Sigmoid colon (tissue), 7 donors: Measurements from ENCODE around the gene CEP164. TPM values are rescaled to one million over a fixed set of nuclear protein-coding genes. Genes with fewer than 3 reads are reported as not detected.
"Not testable (repeated sequence)": the region's sequence is repeated elsewhere in the genome, so short reads cannot be mapped to it uniquely, and the experiment has no call there.

Experiments used
- DNase-seq: peaks from one replicate; pipeline ENCODE4 v3.0.0-alpha.2; 2019
- H3K27ac ChIP-seq, 4 donors: fragments of 200-600 bp; sonication (generic); one replicate each; pipeline ENCODE4 v1.5.1; 2016 to 2019; ENCODE audit warnings: mild to moderate bottlenecking in 1 of 4
- H3K27me3 ChIP-seq, 3 donors: fragments of 200-600 bp; sonication (generic); one replicate each; pipeline ENCODE4 v1.5.1; 2019; ENCODE audit warnings: mild to moderate bottlenecking in 1 of 3
- H3K36me3 ChIP-seq, 4 donors: fragments of 200-600 bp; sonication (generic); one replicate each; pipeline ENCODE4 v1.5.1; 2016 to 2019
- H3K4me1 ChIP-seq, 4 donors: fragments of 200-600 bp; sonication (generic); one replicate each; pipeline ENCODE4 v1.5.1; 2017 to 2019
- H3K4me3 ChIP-seq, 4 donors: fragments of 200-600 bp; sonication (generic); one replicate each; pipeline ENCODE4 v1.5.1; 2017 to 2019; ENCODE audit warnings: mild to moderate bottlenecking in 2 of 4, moderate library complexity in 1 of 4
- H3K9me3 ChIP-seq, 4 donors: fragments of 200-600 bp in 3 of 4; sonication (generic) in 3 of 4; one replicate each; pipeline versions ENCODE4 v1.5.1 to v1.6.1; 2013 to 2019
- CTCF ChIP-seq, 4 experiments: fragments of 450-650 bp in 3 of 4; fragments of 200-600 bp in 1 of 4; IDR thresholded peaks; one replicate each; pipeline ENCODE4 v1.5.1; 2016 to 2019; ENCODE audit warnings: antibody characterized with exemption in 4 of 4, mild to moderate bottlenecking in 3 of 4, moderate library complexity in 2 of 4
- EP300 ChIP-seq, 4 donors: sonication (generic); formaldehyde crosslinking; IDR thresholded peaks; one replicate each; pipeline ENCODE4 v1.6.1; 2017; ENCODE audit warnings: antibody characterized with exemption in 4 of 4
- POLR2A ChIP-seq, 2 donors: fragments of 450-650 bp; IDR thresholded peaks; one replicate each; pipeline ENCODE4 v1.6.1; 2016; ENCODE audit warnings: antibody characterized with exemption in 2 of 2, mild to moderate bottlenecking in 2 of 2, moderate library complexity in 2 of 2
- POLR2AphosphoS5 ChIP-seq, 4 donors: sonication (generic); formaldehyde crosslinking; IDR thresholded peaks; one replicate each; pipeline ENCODE4 v1.6.1; 2017; ENCODE audit warnings: antibody characterized with exemption in 4 of 4
- WGBS, 2 donors: extraction: QIAGEN DNeasy Blood & Tissue Kit; methylation state at CpG; one replicate each; pipeline ENCODE4 v1.1.7; 2013; 5-methylcytosine and 5-hydroxymethylcytosine counted together
- intact Hi-C: fragments of 100-400 bp; cut with DNase I; formaldehyde crosslinking; loops from one replicate; pipeline ENCODE4 v1.15.1; 2023
- polyA plus RNA-seq, 3 donors: library from polyadenylated mRNA; stranded (reverse); fragments of 200-250 nt; gene quantifications; one replicate each; pipeline ENCODE4 v1.2.3, GENCODE V29; 2013
- total RNA-seq, 4 donors: library from RNA; depleted of rRNA; stranded (reverse); fragments of >200 nt; gene quantifications; one replicate each; pipeline ENCODE4 v1.1.0, GENCODE V29; 2016
- donor health status: healthy with polysubstance abuse.
- donor health status: Bipolar disorder and iron deficiency.
- donor health status: healthy.

CEP164 gene
- total and polyA plus RNA-seq, 7 donors: 1.8 to 40.4 (median 16.3) TPM

GRCh38 chr11:117316197-117316961 is 11.3 kb upstream of the CEP164 start, which contains the start of gene BACE1:
BACE1 (minus strand) TSS chr11:117316256; CDS start chr11:117315795, 461 bp downstream.
- Histone ChIP-seq H3K4me3 (peak within 1 kb of the TSS; percentile 53 to 95 (median 74)), H3K9me3 (no peaks in the 10 kb centered on the region), H3K36me3 (no peaks in the 10 kb centered on the region), H3K27ac (peak within 1 kb of the TSS; percentile 68 to 76 (median 75)), H3K4me1 (peaks cover 0 to 27% (median 26%) of the 10 kb centered on the region in 4 donors), H3K27me3 (no peaks in the 10 kb centered on the region)
- DNase-seq: peak; percentile 92
- WGBS, 2 donors: 3 to 11% methylated on average over 29 of the region's 29 CpGs
- TF ChIP-seq POLR2A (IDR thresholded peaks at IDR 0.05): no peak
- peak in 1 of 4 experiments; percentile 27 for TF ChIP-seq CTCF (IDR thresholded peaks at IDR 0.05)
- TF ChIP-seq POLR2AphosphoS5 (IDR thresholded peaks at IDR 0.05): peak in 3 of 4 donors; percentile 39 to 63 (median 55)
- no peak for TF ChIP-seq EP300 (IDR thresholded peaks at IDR 0.05)
- intact Hi-C loops: no loop called here

- WGBS, 2 donors: 82 to 88% methylated on average over 7 of the region's 7 CpGs
- Histone ChIP-seq H3K27ac (no peak overlapping the region), H3K27me3 (no peaks in the 10 kb centered on the region), H3K4me1 (peaks cover 0 to 27% (median 26%) of the 10 kb centered on the region in 4 donors), H3K36me3 (no peaks in the 10 kb centered on the region), H3K9me3 (no peaks in the 10 kb centered on the region), H3K4me3 (no peak overlapping the region)
- DNase-seq: no peak
- intact Hi-C loops: no loop called here
- no peak for TF ChIP-seq EP300 (IDR thresholded peaks at IDR 0.05)
- no peak for TF ChIP-seq POLR2A (IDR thresholded peaks at IDR 0.05)
- TF ChIP-seq CTCF (IDR thresholded peaks at IDR 0.05): no peak
- TF ChIP-seq POLR2AphosphoS5 (IDR thresholded peaks at IDR 0.05): no peak
These were observed 8.9 kb upstream of the CEP164 start for GRCh38 chr11:117318738-117319137.

- WGBS, 2 donors: 76 to 79% methylated on average over 5 of the region's 5 CpGs
- TF ChIP-seq POLR2AphosphoS5 (IDR thresholded peaks at IDR 0.05): no peak
- TF ChIP-seq CTCF (IDR thresholded peaks at IDR 0.05): no peak
- no peak for TF ChIP-seq POLR2A (IDR thresholded peaks at IDR 0.05)
- TF ChIP-seq EP300 (IDR thresholded peaks at IDR 0.05): no peak
- Histone ChIP-seq H3K36me3 (no peaks in the 10 kb centered on the region), H3K4me3 (no peak overlapping the region), H3K4me1 (peaks cover 0 to 25% (median 22%) of the 10 kb centered on the region in 4 donors), H3K9me3 (no peaks in the 10 kb centered on the region), H3K27ac (no peak overlapping the region), H3K27me3 (no peaks in the 10 kb centered on the region)
- intact Hi-C loops: no loop called here
- peak; percentile 4 for DNase-seq
These were observed 8.3 kb upstream of the CEP164 start for GRCh38 chr11:117319214-117319840.

GRCh38 chr11:117327255-117327566 is 443 bp upstream of the CEP164 start:
- intact Hi-C loops: loop anchor here (1.0 kb wide), 1 partner anchor 95 kb away; the partner anchor contains the start of genes PCSK7 and RNF214
- not testable (repeated sequence) for DNase-seq, H3K27me3 ChIP-seq, H3K9me3 ChIP-seq, H3K36me3 ChIP-seq
- Histone ChIP-seq H3K4me3 (peak overlapping the region; percentile 67 to 84 (median 80)), H3K4me1 (peaks cover 0 to 18% (median 12%) of the 10 kb centered on the region in 4 donors), H3K27ac (peak overlapping the region; percentile 94 to 96 (median 94))
- 9 to 11% methylated on average over 5 of the region's 5 CpGs for WGBS, 2 donors

GRCh38 chr11:117328375-117329010 is 839 bp downstream of the CEP164 start:
- Histone ChIP-seq H3K36me3 (no peaks in the 10 kb centered on the region), H3K4me3 (peak overlapping the region; percentile 67 to 84 (median 80)), H3K27me3 (no peaks in the 10 kb centered on the region), H3K4me1 (peaks cover 0 to 18% (median 12%) of the 10 kb centered on the region in 4 donors), H3K27ac (peak overlapping the region; percentile 94 to 96 (median 94)), H3K9me3 (no peaks in the 10 kb centered on the region)
- TF ChIP-seq CTCF (IDR thresholded peaks at IDR 0.05) (peak in 1 of 4 experiments; percentile 12), EP300 (IDR thresholded peaks at IDR 0.05) (no peak), POLR2AphosphoS5 (IDR thresholded peaks at IDR 0.05) (peak; percentile 28 to 52 (median 39))
- intact Hi-C loops: no loop called here
- WGBS, 2 donors: 5 to 8% methylated on average over 15 of the region's 15 CpGs
- DNase-seq: peak; percentile 83
